ENCODE data around the gene IGLL1.

Gene IGLL1

DNA sequence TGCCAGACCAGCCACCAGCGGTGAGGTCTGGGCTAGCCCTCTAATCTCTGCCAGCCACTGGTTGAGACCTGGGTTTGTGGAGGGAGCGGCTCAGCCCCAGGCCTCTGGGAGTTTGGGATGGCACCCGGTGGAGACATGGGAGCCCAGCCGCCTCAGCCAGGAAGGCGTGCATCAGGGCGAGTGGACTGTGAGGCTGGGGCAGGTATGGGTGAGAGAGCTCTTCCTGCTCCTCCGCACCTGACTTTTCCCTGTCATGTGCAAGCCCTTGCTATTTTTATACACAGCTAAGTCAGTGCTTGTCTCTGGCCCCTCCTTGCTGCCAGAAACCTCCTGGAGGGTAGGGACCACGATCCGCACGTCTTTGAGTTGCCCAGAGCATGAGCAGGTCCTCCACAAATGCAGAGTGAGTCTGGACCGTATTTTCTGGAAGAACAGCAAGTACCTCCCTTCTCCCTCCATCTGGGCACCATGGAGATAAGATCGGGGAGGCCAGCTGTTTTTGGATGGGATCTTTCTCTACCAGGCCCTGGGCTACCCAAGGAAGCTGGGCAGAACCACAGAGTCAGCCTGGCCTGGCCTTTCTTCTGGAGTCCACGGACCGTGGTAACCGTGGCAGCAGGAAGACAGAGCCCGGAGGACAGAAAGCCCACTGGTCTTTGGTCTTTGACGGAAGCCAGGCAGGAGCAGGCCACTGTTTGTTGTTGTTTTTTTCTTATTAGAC, 53.3 kb downstream of the IGLL1 start:
- no peak for DNase-seq

DNA sequence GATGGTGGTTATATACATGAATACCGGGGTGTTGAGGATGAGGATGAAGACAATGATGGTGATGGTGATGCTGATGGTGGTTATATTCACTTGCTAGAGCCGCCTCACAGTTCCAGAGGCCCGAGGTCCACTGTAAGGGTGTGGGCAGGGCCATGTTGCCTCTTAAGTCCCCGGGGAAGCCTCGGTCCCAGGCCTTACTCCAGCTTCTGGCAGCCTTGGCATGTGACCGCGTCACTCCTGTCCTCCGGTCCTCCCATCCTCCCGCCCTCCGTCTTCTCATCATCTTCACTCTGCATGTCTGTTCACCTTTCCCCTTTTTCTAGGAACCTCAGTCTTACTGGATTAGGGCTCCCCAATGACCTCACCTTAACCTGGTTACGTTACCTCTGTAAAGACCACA, 54.6 kb downstream of the IGLL1 start:
- no peak for DNase-seq

DNA sequence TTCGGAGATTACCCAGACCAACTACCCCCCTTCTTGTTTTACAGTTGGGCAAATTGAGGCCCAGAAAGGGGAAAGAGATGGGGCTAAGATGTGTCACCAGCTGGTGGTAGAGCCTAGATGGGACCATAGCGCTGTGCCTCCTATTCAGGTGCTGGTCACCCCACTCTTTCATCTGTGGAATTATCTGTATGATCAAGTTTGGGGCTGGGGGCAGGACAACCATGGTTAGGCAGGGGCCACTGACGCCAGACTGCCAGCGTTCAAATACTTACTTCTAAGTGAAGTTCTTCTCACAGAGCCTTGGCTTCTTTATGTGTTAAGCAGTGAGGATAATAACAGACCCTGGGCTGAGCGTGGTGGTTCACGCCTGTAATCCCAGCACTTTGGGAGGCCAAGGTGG, 55.9 kb downstream of the IGLL1 start:
- DNase-seq, result no peak

DNA sequence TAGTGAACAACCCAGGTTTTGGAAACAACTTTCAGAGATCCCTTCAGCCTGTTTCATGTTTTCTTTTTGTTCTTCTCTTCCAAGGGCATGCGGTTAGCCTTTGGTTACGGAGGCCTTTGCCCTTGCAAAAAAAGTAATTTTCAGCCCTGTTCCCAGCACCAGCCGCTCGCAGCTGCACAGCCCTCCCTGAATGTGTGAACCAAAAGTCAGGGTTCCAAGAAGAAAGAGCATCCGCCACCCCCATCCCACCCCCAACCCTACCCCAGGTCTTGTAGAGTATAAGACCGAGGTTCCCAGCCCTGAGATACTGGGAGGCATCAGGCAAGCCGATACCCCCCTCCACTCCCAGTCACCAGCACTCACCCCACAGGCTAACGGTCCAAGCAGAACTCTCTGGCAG, 56.4 kb downstream of the IGLL1 start:
- DNase-seq, result no peak

All from suppressor macrophage treated with lipopolysaccharide for 4 hours (primary cell).